ENCODE data around the gene SUV39H1. TPM values are rescaled to one million over a fixed set of nuclear protein-coding genes. Genes with fewer than 3 reads are reported as not detected.
A peak's percentile ranks its signal among the peaks of the same experiment; 100 is the strongest.

The SUV39H1 gene
- polyA plus RNA-seq, 1 of the 3 experiments (the other 2 are of a cell fraction), result 8.5 TPM

- no peak for TF ChIP-seq SMC3 (IDR thresholded peaks at IDR 0.05; ENCODE audit: low read depth, low read length)
Observed at GRCh38 chrX:48736303-48736702, 39.8 kb downstream of the SUV39H1 start (continued).

GRCh38 chrX:48736878-48737212 lies 40.3 kb downstream of the SUV39H1 start:
- DNase-seq, result no peak
- POLR2A ChIA-PET, result interaction anchor here (0.7 to 1.4 kb wide), 4 partner anchors 8 to 175 kb away, joined by 3 to 8 read pairs (median 4); partner anchors contain the start of genes HDAC6 and SLC35A2
- Histone ChIP-seq H3K27ac (ENCODE audit: low read depth in 2 of 2, low read length in 1 of 2) (peak overlapping the region in 1 of 2 experiments; percentile 3; a peak in 1 of 4 replicates), H3K4me3 (ENCODE audit: low read depth in 2 of 2, low read length in 1 of 2) (peak overlapping the region; percentile 37 to 64), H3K36me3 (replicated peaks in 1 of 2; ENCODE audit: control insufficient read depth in 1 of 2, insufficient read depth in 2 of 2, low read length in 1 of 2) (no peaks in the 10 kb centered on the region), H3K9me3 (no peaks in the 10 kb centered on the region), H3F3A (replicated peaks; ENCODE audit: insufficient read depth) (no peaks in the 10 kb centered on the region), H3K4me2 (peak overlapping the region; percentile 67), H3K79me2 (ENCODE audit: insufficient read depth) (no peaks in the 10 kb centered on the region), H3K4me1 (ENCODE audit: control insufficient read depth in 1 of 2, insufficient read depth in 2 of 2, low read depth in 1 of 2, low read length in 1 of 2) (peaks cover 4 to 6% of the 10 kb centered on the region in 2 experiments; a peak in 1 of 4 replicates), H2AFZ (ENCODE audit: low read depth) (peak overlapping the region; percentile 89), H3K9me2 (no peaks in the 10 kb centered on the region), H3K27me3 (ENCODE audit: insufficient read depth) (peaks cover 9% of the 10 kb centered on the region; the same call in 1 of the 2 replicates), H3K9ac (no peak overlapping the region), H4K20me1 (ENCODE audit: insufficient read depth) (no peaks in the 10 kb centered on the region)
- CTCF ChIA-PET, result no interaction called here
- 27% methylated on average over 9 of the region's 10 CpGs for WGBS (ENCODE audit: low lambda C conversion rate)
- TF ChIP-seq TAF1 (IDR thresholded peaks at IDR 0.05; ENCODE audit: borderline replicate concordance, low read depth, low read length), result no peak
- peak; percentile 58 for TF ChIP-seq NRF1 (IDR thresholded peaks at IDR 0.05; ENCODE audit: low read depth, low read length)

GRCh38 chrX:48737213-48737938 lies 40.8 kb downstream of the SUV39H1 start:
- H3K27ac ChIP-seq (ENCODE audit: low read depth in 2 of 2, low read length in 1 of 2), result peak overlapping the region; percentile 81 to 86
- POLR2A ChIA-PET, result interaction anchor here (0.6 to 1.4 kb wide), 6 partner anchors 9 to 174 kb away, joined by 3 to 8 read pairs (median 4); partner anchors contain the start of genes HDAC6, SLC35A2 and SUV39H1
- peak overlapping the region; percentile 84 for H3K9ac ChIP-seq
- H3K36me3 ChIP-seq (replicated peaks in 1 of 2; ENCODE audit: control insufficient read depth in 1 of 2, insufficient read depth in 2 of 2, low read length in 1 of 2), result no peaks in the 10 kb centered on the region
- WGBS (ENCODE audit: low lambda C conversion rate), result 12% methylated on average over 32 of the region's 48 CpGs
- H3K79me2 ChIP-seq (ENCODE audit: insufficient read depth), result no peaks in the 10 kb centered on the region
- peak; percentile 84 for DNase-seq
- H3F3A ChIP-seq (replicated peaks; ENCODE audit: insufficient read depth), result no peaks in the 10 kb centered on the region
- peak overlapping the region; percentile 80 for H3K4me2 ChIP-seq
- no peaks in the 10 kb centered on the region for H3K9me3 ChIP-seq
- peaks cover 9% of the 10 kb centered on the region; the same call in 1 of the 2 replicates for H3K27me3 ChIP-seq (ENCODE audit: insufficient read depth)
- CTCF ChIA-PET, result no interaction called here
- peak overlapping the region; percentile 52 to 64 for H3K4me3 ChIP-seq (ENCODE audit: low read depth in 2 of 2, low read length in 1 of 2)
- H2AFZ ChIP-seq (ENCODE audit: low read depth), result peak overlapping the region; percentile 74; the same call in 1 of the 2 replicates
- H3K4me1 ChIP-seq (ENCODE audit: control insufficient read depth in 1 of 2, insufficient read depth in 2 of 2, low read depth in 1 of 2, low read length in 1 of 2), result peaks cover 4 to 6% of the 10 kb centered on the region in 2 experiments; a peak in 1 of 4 replicates
- no peaks in the 10 kb centered on the region for H3K9me2 ChIP-seq
- no peaks in the 10 kb centered on the region for H4K20me1 ChIP-seq (ENCODE audit: insufficient read depth)
- no peak for TF ChIP-seq GATA2 (CRISPR knock-in tag; IDR thresholded peaks at IDR 0.05)
- TF ChIP-seq FOXJ3 (CRISPR knock-in tag; IDR thresholded peaks at IDR 0.05), result no peak
- TF ChIP-seq FOSL2 (IDR thresholded peaks at IDR 0.05; ENCODE audit: borderline replicate concordance, low read depth), result no peak
- no peak for TF ChIP-seq PBX3 (IDR thresholded peaks at IDR 0.05)
- TF ChIP-seq YY1 (IDR thresholded peaks at IDR 0.05; ENCODE audit: low read depth), result peak; percentile 51; the same call in 1 of the 2 replicates
- TF ChIP-seq FOXM1 (IDR thresholded peaks at IDR 0.05; ENCODE audit: low read depth), result no peak
- TF ChIP-seq JUND (IDR thresholded peaks at IDR 0.05), result no peak
- no peak for TF ChIP-seq IRF3 (IDR thresholded peaks at IDR 0.05; ENCODE audit: low read depth, low read length)
- TF ChIP-seq MAX (IDR thresholded peaks at IDR 0.05; ENCODE audit: low read depth), result no peak; the same call in 1 of the 2 replicates
- no peak for TF ChIP-seq USF2 (IDR thresholded peaks at IDR 0.05; ENCODE audit: borderline replicate concordance, low read depth, low read length)
- TF ChIP-seq RFX5 (IDR thresholded peaks at IDR 0.05; ENCODE audit: low read length), result no peak
- no peak for TF ChIP-seq SMC3 (IDR thresholded peaks at IDR 0.05; ENCODE audit: low read depth, low read length)
- no peak for TF ChIP-seq MEF2A (IDR thresholded peaks at IDR 0.05; ENCODE audit: borderline replicate concordance, low read depth)
- TF ChIP-seq CTCF (IDR thresholded peaks at IDR 0.05), result no peak

Measured in SK-N-SH (cell line).